Smooth muscle cell (in vitro differentiated cells): ENCODE results near the gene OR4N2. TPM values are rescaled to one million over a fixed set of nuclear protein-coding genes. Genes with fewer than 3 reads are reported as not detected.
"Not testable (repeated sequence)": the region's sequence is repeated elsewhere in the genome, so short reads cannot be mapped to it uniquely, and the experiment has no call there.

Experiments used
- DNase-seq: peaks from one replicate; lab custom pipeline; 2025; ENCODE audit not compliant: unreplicated experiment; lab: John Stamatoyannopoulos, UW
- H2AFZ ChIP-seq: fragments of 200-600 bp; sonication (generic); 2 replicates; pipeline ENCODE4 v1.6.0; 2016; ENCODE audit warnings: antibody characterized with exemption, low read depth, mild to moderate bottlenecking
- H3F3A ChIP-seq: fragments of 200-600 bp; sonication (generic); 2 replicates; pipeline ENCODE4 v1.6.0; 2017; ENCODE audit warnings: antibody characterized with exemption, low read depth
- H3K27ac ChIP-seq: fragments of 200-600 bp; sonication (generic); 2 replicates; pipeline ENCODE4 v1.5.1; 2016; ENCODE audit warnings: low read depth, mild to moderate bottlenecking
- H3K27me3 ChIP-seq: fragments of 200-600 bp; sonication (generic); 2 replicates; pipeline ENCODE4 v1.6.1; 2016; ENCODE audit warnings: low read depth, mild to moderate bottlenecking
- H3K36me3 ChIP-seq: fragments of 200-600 bp; sonication (generic); 2 replicates; pipeline ENCODE4 v1.5.1; 2016; ENCODE audit warnings: low read depth
- H3K4me1 ChIP-seq: fragments of 200-600 bp; sonication (generic); 2 replicates; pipeline ENCODE4 v1.5.1; 2016; ENCODE audit warnings: low read depth
- H3K4me2 ChIP-seq: fragments of 200-600 bp; sonication (generic); 2 replicates; pipeline ENCODE4 v1.6.0; 2016; ENCODE audit warnings: mild to moderate bottlenecking
- H3K4me3 ChIP-seq: fragments of 200-600 bp; sonication (generic); 2 replicates; pipeline ENCODE4 v1.5.1; 2016; ENCODE audit warnings: mild to moderate bottlenecking
- H3K79me2 ChIP-seq: fragments of 200-600 bp; sonication (generic); 2 replicates; pipeline ENCODE4 v1.6.0; 2016; ENCODE audit warnings: low read depth, mild to moderate bottlenecking
- H3K9ac ChIP-seq: fragments of 200-600 bp; sonication (generic); 2 replicates; pipeline ENCODE4 v1.6.0; 2016; ENCODE audit warnings: low read depth
- H3K9me3 ChIP-seq: fragments of 200-600 bp; sonication (generic); replicated peaks from 2 replicates; pipeline ENCODE4 v1.5.1; 2016; ENCODE audit warnings: low read depth
- H4K20me1 ChIP-seq: fragments of 200-600 bp; sonication (generic); 2 replicates; pipeline ENCODE4 v1.6.0; 2016; ENCODE audit warnings: low read depth
- WGBS: methylation state at CpG from one replicate; pipeline ENCODE4 v1.1.7; 2016; ENCODE audit warnings: low lambda C conversion rate; 5-methylcytosine and 5-hydroxymethylcytosine counted together
- polyA plus RNA-seq: library from polyadenylated mRNA; unstranded; fragments of >200 nt; fragmentation: Nextera tagmentation; extraction: Ambion mirVana; gene quantifications from 2 replicates; pipeline ENCODE4 v1.2.1, GENCODE V29; 2016
- total RNA-seq: library from RNA; depleted of rRNA; stranded (reverse); fragments of >200 nt; gene quantifications from 2 replicates; pipeline ENCODE4 v1.2.3, GENCODE V29; 2014
- TF ChIP-seq, protein P1 (sequence below): fragments of 200-600 bp; sonication (generic); IDR thresholded peaks from 2 replicates; pipeline ENCODE4 v1.5.1; 2017; ENCODE audit warnings: borderline replicate concordance, mild to moderate bottlenecking, antibody characterized with exemption; ENCODE audit not compliant: insufficient read depth, poor library complexity, severe bottlenecking

Gene OR4N2, protein sequence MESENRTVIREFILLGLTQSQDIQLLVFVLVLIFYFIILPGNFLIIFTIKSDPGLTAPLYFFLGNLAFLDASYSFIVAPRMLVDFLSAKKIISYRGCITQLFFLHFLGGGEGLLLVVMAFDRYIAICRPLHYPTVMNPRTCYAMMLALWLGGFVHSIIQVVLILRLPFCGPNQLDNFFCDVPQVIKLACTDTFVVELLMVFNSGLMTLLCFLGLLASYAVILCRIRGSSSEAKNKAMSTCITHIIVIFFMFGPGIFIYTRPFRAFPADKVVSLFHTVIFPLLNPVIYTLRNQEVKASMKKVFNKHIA
- total RNA-seq, result not detected in 2 replicates
- polyA plus RNA-seq, result not detected in 2 replicates

DNA sequence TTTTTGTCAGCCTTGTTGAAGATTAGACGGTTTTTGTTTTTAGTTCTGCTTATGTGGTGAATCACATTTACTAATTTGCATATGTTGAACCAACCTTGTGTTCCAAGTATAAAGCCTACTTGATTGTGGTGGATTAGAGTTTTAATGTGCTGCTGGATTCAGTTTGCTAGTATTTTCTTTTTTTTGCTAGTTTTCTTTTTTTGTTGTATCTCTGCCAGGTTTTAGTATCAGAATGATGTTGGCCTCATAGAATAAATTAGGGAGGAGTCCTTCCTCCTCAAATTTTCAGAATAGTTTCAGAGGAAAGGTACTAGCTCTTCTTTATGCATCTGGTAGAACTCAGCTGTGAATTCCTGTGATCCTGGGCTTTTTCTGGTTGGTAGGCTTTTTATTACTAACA is at the start of gene OR4N2:
Gene OR4N2 (plus strand): TSS at position 301 of the 400 bp plus-strand sequence. CDS start 23,679 bp downstream, outside the sequence.
- not testable (repeated sequence) for H3F3A ChIP-seq, DNase-seq, H3K4me2 ChIP-seq, H3K4me1 ChIP-seq, H2AFZ ChIP-seq, H3K36me3 ChIP-seq, H4K20me1 ChIP-seq, H3K27me3 ChIP-seq, H3K4me3 ChIP-seq, H3K79me2 ChIP-seq, H3K9ac ChIP-seq, H3K27ac ChIP-seq
- peaks cover 31% of the 10 kb centered on the region for H3K9me3 ChIP-seq
- WGBS, result 56% methylated on average over 1 of the region's 1 CpG

DNA sequence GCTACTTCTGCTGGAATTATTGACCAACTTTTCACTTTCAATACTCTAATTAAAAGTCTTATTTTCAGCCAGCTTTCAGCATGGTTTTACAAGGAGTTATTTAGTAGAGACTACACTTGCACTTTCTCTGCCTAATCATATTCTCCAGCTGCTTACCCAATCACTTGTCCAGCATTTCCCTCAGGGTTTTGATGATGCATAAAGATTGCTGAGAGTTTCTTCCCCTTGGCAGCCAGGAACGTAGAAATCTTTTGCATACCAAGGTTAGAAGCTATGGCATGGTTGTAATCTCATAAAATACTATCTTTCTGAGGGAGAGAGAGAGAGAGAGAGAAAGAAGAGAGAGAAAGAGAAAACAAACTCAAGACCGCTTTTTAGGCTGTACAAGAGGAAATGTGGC is 49.4 kb upstream of the OR4N2 start:
- Histone ChIP-seq H3K4me1 (no peaks in the 10 kb centered on the region), H3K79me2 (no peaks in the 10 kb centered on the region), H2AFZ (no peak overlapping the region), H3K9me3 (peaks cover 23% of the 10 kb centered on the region), H3F3A (no peaks in the 10 kb centered on the region), H3K27me3 (no peaks in the 10 kb centered on the region), H4K20me1 (no peaks in the 10 kb centered on the region), H3K9ac (no peak overlapping the region), H3K4me3 (no peak overlapping the region), H3K4me2 (no peak overlapping the region), H3K36me3 (no peaks in the 10 kb centered on the region), H3K27ac (no peak overlapping the region)
- DNase-seq, result no peak
- TF ChIP-seq, protein P1, sequence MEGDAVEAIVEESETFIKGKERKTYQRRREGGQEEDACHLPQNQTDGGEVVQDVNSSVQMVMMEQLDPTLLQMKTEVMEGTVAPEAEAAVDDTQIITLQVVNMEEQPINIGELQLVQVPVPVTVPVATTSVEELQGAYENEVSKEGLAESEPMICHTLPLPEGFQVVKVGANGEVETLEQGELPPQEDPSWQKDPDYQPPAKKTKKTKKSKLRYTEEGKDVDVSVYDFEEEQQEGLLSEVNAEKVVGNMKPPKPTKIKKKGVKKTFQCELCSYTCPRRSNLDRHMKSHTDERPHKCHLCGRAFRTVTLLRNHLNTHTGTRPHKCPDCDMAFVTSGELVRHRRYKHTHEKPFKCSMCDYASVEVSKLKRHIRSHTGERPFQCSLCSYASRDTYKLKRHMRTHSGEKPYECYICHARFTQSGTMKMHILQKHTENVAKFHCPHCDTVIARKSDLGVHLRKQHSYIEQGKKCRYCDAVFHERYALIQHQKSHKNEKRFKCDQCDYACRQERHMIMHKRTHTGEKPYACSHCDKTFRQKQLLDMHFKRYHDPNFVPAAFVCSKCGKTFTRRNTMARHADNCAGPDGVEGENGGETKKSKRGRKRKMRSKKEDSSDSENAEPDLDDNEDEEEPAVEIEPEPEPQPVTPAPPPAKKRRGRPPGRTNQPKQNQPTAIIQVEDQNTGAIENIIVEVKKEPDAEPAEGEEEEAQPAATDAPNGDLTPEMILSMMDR, result no peak
- WGBS, result 41% methylated on average over 2 of the region's 2 CpGs

DNA sequence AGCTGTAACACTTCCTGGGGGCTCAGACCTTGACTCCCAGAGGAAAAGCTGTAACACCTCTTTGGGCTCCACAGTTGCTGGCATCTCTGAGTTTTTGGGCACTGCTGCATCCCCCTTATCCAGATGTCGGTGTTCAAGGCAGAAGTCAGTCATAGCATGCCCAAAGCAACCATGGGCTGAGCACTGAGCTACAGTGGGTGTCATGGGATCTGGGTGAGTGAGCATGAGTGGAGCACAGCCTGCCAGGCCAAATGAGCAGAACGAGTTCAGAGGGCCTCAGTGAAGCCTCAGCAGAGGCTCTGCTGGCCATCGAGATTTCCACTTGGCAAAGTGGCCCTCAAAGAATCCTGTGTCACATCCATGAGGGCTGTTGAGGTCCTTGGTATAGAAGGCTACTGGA is 32.1 kb upstream of the OR4N2 start:
- H3K27me3 ChIP-seq, H3K79me2 ChIP-seq, H3K4me1 ChIP-seq, H3K4me2 ChIP-seq, H3K36me3 ChIP-seq, DNase-seq, H3F3A ChIP-seq, H3K4me3 ChIP-seq, H3K9ac ChIP-seq, H2AFZ ChIP-seq, H3K27ac ChIP-seq, H4K20me1 ChIP-seq: not testable (repeated sequence)
- peaks cover 26% of the 10 kb centered on the region for H3K9me3 ChIP-seq
- WGBS, result 50% methylated on average over 3 of the region's 3 CpGs

DNA sequence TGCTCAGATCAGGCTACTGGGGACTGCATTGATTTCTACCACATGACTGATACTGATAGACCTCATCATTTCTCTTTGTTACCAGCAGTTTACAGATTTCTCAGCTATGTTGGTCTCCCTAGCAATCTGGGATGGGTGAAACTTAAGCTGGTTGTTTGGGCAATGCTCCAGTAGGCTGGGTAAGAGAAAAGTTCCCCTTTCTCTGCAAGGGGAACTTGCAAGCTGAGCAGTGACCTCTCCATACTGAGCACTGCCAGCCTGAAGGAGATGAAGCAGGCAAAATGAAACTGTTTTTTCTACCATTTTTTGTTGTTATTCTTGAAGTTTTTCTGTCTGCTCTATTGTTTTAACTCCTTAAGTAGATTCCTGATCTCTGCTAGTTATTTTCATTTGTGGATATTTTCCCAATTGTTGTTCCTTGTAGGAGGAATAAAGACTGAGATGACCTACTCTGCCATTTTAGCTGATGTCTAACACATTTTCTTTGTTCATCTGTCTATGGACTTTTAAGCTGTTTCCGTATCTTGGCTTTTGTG is 31.6 kb upstream of the OR4N2 start:
- Histone ChIP-seq H3K9ac (no peak overlapping the region), H3K9me3 (peaks cover 26% of the 10 kb centered on the region), H2AFZ (no peak overlapping the region), H4K20me1 (no peaks in the 10 kb centered on the region), H3K27me3 (no peaks in the 10 kb centered on the region), H3K79me2 (no peaks in the 10 kb centered on the region), H3K4me1 (no peaks in the 10 kb centered on the region), H3K36me3 (no peaks in the 10 kb centered on the region), H3K4me3 (no peak overlapping the region), H3F3A (no peaks in the 10 kb centered on the region), H3K27ac (no peak overlapping the region), H3K4me2 (no peak overlapping the region)
- no peak for DNase-seq
- WGBS, result 85% methylated on average over 1 of the region's 1 CpG
- TF ChIP-seq, protein P1, result no peak

DNA sequence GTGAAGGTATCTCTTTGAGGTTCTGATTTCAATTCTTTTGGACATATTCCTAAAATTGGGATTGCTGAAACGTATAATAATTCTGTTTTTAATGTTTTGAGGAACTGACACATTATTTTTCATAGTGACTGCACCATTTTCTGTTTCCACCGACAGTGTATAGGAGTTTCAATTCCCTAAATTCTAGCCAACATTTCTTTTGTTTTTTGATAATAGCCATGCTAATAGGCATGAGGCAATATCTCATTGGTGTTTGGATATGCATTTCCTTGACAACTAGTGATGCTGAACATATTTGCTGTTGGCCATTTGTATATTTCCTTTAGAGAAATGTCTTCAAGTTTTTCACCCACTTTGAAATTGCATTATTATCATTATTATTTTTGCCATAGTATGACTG is 31.1 kb upstream of the OR4N2 start:
- H3K9ac ChIP-seq, H3K4me2 ChIP-seq, H3K4me3 ChIP-seq, H3K27me3 ChIP-seq, H3K36me3 ChIP-seq, H3F3A ChIP-seq, H4K20me1 ChIP-seq, H3K27ac ChIP-seq, DNase-seq, H3K79me2 ChIP-seq, H3K4me1 ChIP-seq, H2AFZ ChIP-seq: not testable (repeated sequence)
- 51% methylated on average over 2 of the region's 2 CpGs for WGBS
- H3K9me3 ChIP-seq, result peaks cover 26% of the 10 kb centered on the region

DNA sequence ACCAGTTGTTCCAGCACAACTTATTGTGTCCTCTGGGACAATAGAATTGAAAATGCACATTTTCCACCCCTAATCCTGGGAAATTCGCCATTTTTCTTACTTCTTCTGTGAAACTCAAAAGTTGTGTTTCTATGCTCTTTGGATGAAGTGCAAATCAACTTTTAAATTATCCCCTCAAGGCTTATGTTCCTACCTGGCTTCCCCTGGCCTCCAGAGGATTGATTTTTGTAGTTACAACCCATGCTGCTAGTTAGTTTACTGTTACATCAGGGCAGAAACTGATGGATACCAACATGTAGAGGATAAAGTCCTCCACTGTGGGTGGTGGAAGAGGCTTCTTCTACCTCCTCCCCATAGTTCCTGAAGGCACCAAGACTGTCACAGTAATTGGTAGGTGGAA is 30.4 kb upstream of the OR4N2 start, which contains the start of gene OR4M1:
Gene OR4M1 (plus strand): TSS at position 301 of the 400 bp plus-strand sequence. CDS start 6,819 bp downstream, outside the sequence.
- not testable (repeated sequence) for H3K79me2 ChIP-seq, H3K9ac ChIP-seq, H3F3A ChIP-seq, DNase-seq, H3K27me3 ChIP-seq, H3K4me3 ChIP-seq, H3K4me2 ChIP-seq, H2AFZ ChIP-seq, H3K36me3 ChIP-seq, H4K20me1 ChIP-seq, H3K4me1 ChIP-seq, H3K27ac ChIP-seq
- WGBS, result 10% methylated on average over 1 of the region's 1 CpG
- H3K9me3 ChIP-seq, result peaks cover 26% of the 10 kb centered on the region
